ENCODE measurements around the gene SPACA7.

SPACA7 gene

DNA sequence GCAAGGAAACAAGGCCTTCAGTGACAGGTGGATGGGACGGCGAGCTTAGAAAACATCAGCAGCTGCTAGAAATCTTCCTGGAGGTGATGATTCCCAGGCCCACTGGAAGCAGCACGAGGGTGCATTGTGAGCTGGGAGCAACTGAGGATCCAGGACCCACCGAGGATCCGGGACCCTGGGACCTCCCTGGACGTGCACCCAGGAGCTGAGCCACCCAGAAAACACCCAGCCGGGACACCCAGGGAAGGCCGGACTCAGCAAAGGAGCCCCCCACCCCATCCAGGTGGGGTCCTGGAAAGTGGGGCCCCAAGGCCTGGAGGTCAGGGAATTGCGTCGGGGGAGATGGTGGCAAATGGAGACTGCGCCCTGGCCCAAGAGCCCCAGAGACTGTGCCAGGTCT is 22.3 kb upstream of the SPACA7 start:
- H3K36me3 ChIP-seq (ENCODE audit: insufficient read depth, low read length): no peaks in the 10 kb centered on the region
- no peaks in the 10 kb centered on the region for H3K4me1 ChIP-seq (ENCODE audit: insufficient read depth, low read length)
- H3K27me3 ChIP-seq (ENCODE audit: control insufficient read depth in 1 of 2, insufficient read depth in 2 of 2, low read length in 2 of 2): no peaks in the 10 kb centered on the region
- H3K27ac ChIP-seq (ENCODE audit: low read depth, low read length): no peak overlapping the region
- H3K4me3 ChIP-seq (ENCODE audit: low read depth in 1 of 2, low read length in 2 of 2): no peak overlapping the region
- no peak overlapping the region for H3K9ac ChIP-seq (ENCODE audit: low read length)
- no peaks in the 10 kb centered on the region for H3K9me3 ChIP-seq (ENCODE audit: low read length)

GRCh38 chr13:112354330-112355273 is 21.6 kb upstream of the SPACA7 start:
- Histone ChIP-seq H3K9ac (ENCODE audit: low read length) (no peak overlapping the region), H3K27me3 (ENCODE audit: control insufficient read depth in 1 of 2, insufficient read depth in 2 of 2, low read length in 2 of 2) (no peaks in the 10 kb centered on the region), H3K36me3 (ENCODE audit: insufficient read depth, low read length) (no peaks in the 10 kb centered on the region), H3K4me1 (ENCODE audit: insufficient read depth, low read length) (no peaks in the 10 kb centered on the region), H3K4me3 (ENCODE audit: low read depth in 1 of 2, low read length in 2 of 2) (no peak overlapping the region), H3K27ac (ENCODE audit: low read depth, low read length) (no peak overlapping the region), H3K9me3 (ENCODE audit: low read length) (no peaks in the 10 kb centered on the region)

DNA sequence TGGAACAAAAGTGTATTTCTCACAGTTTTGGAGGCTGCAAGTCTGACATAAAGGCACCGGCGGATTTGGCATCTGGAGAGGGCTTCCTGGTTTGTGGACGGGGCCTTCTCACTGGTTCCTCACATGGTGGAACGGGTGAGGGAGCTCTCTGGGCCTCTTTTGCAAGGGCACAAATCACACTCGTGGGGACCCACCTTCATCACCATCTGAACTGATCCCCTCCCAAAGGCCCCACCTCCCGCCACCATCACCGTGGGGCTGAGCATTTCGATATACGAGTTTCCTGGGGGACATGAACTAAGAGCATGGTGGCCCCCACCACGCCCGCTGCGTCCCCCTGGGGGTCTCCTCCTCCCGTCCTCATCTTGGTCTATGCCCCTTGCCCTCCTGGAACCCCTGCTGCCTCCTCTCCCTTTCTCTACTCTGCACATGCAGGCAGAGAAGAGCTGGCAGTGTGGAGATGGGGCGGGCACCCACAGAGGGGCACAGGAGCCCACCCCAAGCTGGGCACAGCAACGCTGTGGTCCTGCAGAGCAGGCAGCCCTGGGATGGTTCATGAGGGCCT is 20.8 kb upstream of the SPACA7 start:
- no peaks in the 10 kb centered on the region for H3K36me3 ChIP-seq (ENCODE audit: insufficient read depth, low read length)
- H3K4me1 ChIP-seq (ENCODE audit: insufficient read depth, low read length): no peaks in the 10 kb centered on the region
- H3K27me3 ChIP-seq (ENCODE audit: control insufficient read depth in 1 of 2, insufficient read depth in 2 of 2, low read length in 2 of 2): no peaks in the 10 kb centered on the region
- no peak overlapping the region for H3K4me3 ChIP-seq (ENCODE audit: low read depth in 1 of 2, low read length in 2 of 2)
- H3K9me3 ChIP-seq (ENCODE audit: low read length): no peaks in the 10 kb centered on the region
- H3K9ac ChIP-seq (ENCODE audit: low read length): no peak overlapping the region
- H3K27ac ChIP-seq (ENCODE audit: low read depth, low read length): no peak overlapping the region

DNA sequence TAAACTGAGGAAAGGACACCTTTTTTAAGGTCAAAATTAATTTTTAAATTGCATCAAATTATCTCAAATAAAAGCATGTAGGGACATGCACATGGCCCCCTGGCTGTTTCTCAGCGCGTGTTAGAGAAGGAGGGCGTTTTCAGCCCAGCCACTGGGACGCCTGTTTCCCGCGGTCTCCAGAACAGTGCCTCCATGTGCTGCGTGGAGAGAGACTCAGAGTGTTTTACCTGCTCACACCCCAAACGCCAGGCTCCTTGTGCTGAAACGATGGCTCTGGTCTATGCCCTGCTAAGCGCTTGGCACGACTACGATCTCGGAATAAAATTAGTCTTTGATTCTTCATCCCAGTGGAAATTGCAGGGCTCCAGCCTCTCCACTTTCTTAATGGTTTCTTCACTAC is 20.0 kb upstream of the SPACA7 start:
- no peaks in the 10 kb centered on the region for H3K36me3 ChIP-seq (ENCODE audit: insufficient read depth, low read length)
- H3K4me1 ChIP-seq (ENCODE audit: insufficient read depth, low read length): no peaks in the 10 kb centered on the region
- H3K9me3 ChIP-seq (ENCODE audit: low read length): no peaks in the 10 kb centered on the region
- H3K4me3 ChIP-seq (ENCODE audit: low read depth in 1 of 2, low read length in 2 of 2): no peak overlapping the region
- no peak overlapping the region for H3K9ac ChIP-seq (ENCODE audit: low read length)
- no peak overlapping the region for H3K27ac ChIP-seq (ENCODE audit: low read depth, low read length)
- no peaks in the 10 kb centered on the region for H3K27me3 ChIP-seq (ENCODE audit: control insufficient read depth in 1 of 2, insufficient read depth in 2 of 2, low read length in 2 of 2)

GRCh38 chr13:112358156-112358555 is 18.0 kb upstream of the SPACA7 start:
- Histone ChIP-seq H3K4me3 (ENCODE audit: low read depth in 1 of 2, low read length in 2 of 2) (no peak overlapping the region), H3K9ac (ENCODE audit: low read length) (no peak overlapping the region)

GRCh38 chr13:112362021-112362420 is 14.1 kb upstream of the SPACA7 start:
- Histone ChIP-seq H3K4me3 (ENCODE audit: low read depth in 1 of 2, low read length in 2 of 2) (no peak overlapping the region), H3K27ac (ENCODE audit: low read depth, low read length) (no peak overlapping the region), H3K36me3 (ENCODE audit: insufficient read depth, low read length) (no peaks in the 10 kb centered on the region), H3K9me3 (ENCODE audit: low read length) (peaks cover 3% of the 10 kb centered on the region), H3K4me1 (ENCODE audit: insufficient read depth, low read length) (no peaks in the 10 kb centered on the region), H3K27me3 (ENCODE audit: control insufficient read depth in 1 of 2, insufficient read depth in 2 of 2, low read length in 2 of 2) (peaks cover 0 to 13% of the 10 kb centered on the region in 2 donors), H3K9ac (ENCODE audit: low read length) (no peak overlapping the region)

More at GRCh38 chr13:112358156-112358555, 18.0 kb upstream of the SPACA7 start:
- H3K27ac ChIP-seq (ENCODE audit: low read depth, low read length): no peak overlapping the region
- no peaks in the 10 kb centered on the region for H3K9me3 ChIP-seq (ENCODE audit: low read length)
- H3K4me1 ChIP-seq (ENCODE audit: insufficient read depth, low read length): no peaks in the 10 kb centered on the region
- no peaks in the 10 kb centered on the region for H3K27me3 ChIP-seq (ENCODE audit: control insufficient read depth in 1 of 2, insufficient read depth in 2 of 2, low read length in 2 of 2)
- H3K36me3 ChIP-seq (ENCODE audit: insufficient read depth, low read length): no peaks in the 10 kb centered on the region

DNA sequence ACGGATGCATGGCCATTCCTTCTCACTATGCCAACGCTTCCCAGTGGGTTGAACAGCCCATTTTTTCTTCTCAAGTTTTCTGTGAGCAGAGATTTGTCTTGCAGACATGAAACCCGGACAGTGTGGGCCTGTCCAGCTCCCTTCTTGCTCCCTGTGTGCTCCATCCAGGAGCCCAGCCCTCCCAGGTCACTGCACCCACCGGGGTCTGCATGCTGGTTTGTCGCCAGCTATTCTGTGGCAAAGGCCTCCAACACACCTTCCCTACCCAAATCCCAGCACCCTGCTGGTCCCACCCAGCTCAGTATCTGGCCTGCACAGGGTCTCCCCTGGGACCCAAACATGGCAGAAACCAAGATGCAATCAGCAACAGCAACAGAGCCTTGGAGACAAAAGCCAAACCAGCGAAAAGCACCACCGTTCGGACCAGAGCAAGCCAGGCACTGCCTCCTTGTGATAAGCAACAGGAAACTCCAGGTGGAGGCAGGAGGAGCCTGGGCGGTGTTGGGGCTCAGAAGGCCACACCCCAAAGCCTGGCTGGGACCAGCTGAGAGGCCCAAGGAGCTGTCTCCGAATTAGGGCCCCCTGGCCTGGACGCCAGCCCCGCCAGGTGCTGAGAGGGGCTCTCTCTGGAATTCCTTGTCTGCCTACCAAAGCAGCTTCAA is 12.2 kb upstream of the SPACA7 start:
- H3K9me3 ChIP-seq (ENCODE audit: low read length): peaks cover 4% of the 10 kb centered on the region
- no peak overlapping the region for H3K9ac ChIP-seq (ENCODE audit: low read length)
- no peak overlapping the region for H3K4me3 ChIP-seq (ENCODE audit: low read depth in 1 of 2, low read length in 2 of 2)
- H3K36me3 ChIP-seq (ENCODE audit: insufficient read depth, low read length): no peaks in the 10 kb centered on the region
- peaks cover 0 to 13% of the 10 kb centered on the region in 2 donors for H3K27me3 ChIP-seq (ENCODE audit: control insufficient read depth in 1 of 2, insufficient read depth in 2 of 2, low read length in 2 of 2)
- H3K4me1 ChIP-seq (ENCODE audit: insufficient read depth, low read length): no peaks in the 10 kb centered on the region
- no peak overlapping the region for H3K27ac ChIP-seq (ENCODE audit: low read depth, low read length)

DNA sequence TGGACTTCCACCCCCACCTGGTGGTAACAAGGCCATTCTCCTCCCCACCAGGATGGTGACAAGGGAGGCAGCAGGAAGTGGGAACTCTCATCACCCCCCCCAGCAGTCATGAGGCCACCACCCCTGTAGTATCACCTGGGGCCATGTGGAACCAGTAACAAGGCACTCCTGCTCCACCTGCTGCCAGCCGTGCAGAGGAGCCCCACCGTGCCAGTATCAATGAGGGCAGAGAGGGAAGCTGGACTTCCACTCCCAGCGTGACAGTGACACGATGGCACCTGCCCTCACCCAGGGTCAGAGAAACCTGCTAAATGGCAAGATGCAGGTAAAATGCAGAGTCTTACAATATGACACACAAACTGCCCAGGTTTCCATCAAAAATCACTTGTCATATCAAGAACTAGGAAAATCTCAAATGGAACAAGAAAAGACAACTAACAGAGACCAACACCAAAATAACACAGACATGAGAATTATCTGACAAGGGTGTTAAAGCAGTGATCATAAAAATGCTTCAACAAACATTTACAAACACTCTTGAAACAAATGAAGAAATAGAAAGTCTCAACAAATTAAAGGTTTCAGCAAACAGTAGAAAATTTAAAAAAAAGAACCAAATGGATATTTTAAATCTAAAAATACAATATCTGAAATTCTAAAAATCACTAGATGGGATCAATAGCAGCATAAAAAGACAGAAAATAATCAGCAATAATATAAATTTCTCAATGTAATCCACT is 9.1 kb upstream of the SPACA7 start:
- Histone ChIP-seq H3K27ac (ENCODE audit: low read depth, low read length) (no peak overlapping the region), H3K9ac (ENCODE audit: low read length) (no peak overlapping the region), H3K4me3 (ENCODE audit: low read depth in 1 of 2, low read length in 2 of 2) (no peak overlapping the region), H3K9me3 (ENCODE audit: low read length) (peaks cover 4% of the 10 kb centered on the region), H3K36me3 (ENCODE audit: insufficient read depth, low read length) (no peaks in the 10 kb centered on the region), H3K4me1 (ENCODE audit: insufficient read depth, low read length) (no peaks in the 10 kb centered on the region), H3K27me3 (ENCODE audit: control insufficient read depth in 1 of 2, insufficient read depth in 2 of 2, low read length in 2 of 2) (peaks cover 0 to 13% of the 10 kb centered on the region in 2 donors)

GRCh38 chr13:112368883-112369282 is 7.3 kb upstream of the SPACA7 start:
- Histone ChIP-seq H3K27me3 (ENCODE audit: control insufficient read depth in 1 of 2, insufficient read depth in 2 of 2, low read length in 2 of 2) (peaks cover 0 to 13% of the 10 kb centered on the region in 2 donors), H3K9ac (ENCODE audit: low read length) (no peak overlapping the region), H3K9me3 (ENCODE audit: low read length) (peaks cover 4% of the 10 kb centered on the region), H3K27ac (ENCODE audit: low read depth, low read length) (no peak overlapping the region), H3K4me1 (ENCODE audit: insufficient read depth, low read length) (no peaks in the 10 kb centered on the region), H3K4me3 (ENCODE audit: low read depth in 1 of 2, low read length in 2 of 2) (no peak overlapping the region), H3K36me3 (ENCODE audit: insufficient read depth, low read length) (no peaks in the 10 kb centered on the region)

DNA sequence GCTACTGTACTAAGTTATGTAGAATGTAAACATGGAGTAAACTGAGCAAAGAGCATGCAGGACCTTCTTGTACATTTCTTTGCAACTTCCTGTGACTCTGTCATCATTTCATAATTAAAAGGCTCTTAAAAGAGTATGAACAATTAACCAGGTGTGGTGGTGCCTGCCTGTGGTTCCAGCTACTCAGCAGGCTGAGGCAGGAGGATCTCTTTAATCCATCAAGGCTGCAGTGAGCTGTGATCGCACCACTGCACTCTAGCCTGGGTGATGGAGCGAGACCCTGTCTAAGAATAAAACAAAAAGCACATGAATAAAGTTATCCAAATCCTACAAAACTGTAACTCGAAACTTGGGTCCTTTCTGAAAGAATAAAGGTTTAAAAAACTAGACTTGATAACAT is 5.8 kb upstream of the SPACA7 start:
- Histone ChIP-seq H3K4me3 (ENCODE audit: low read depth in 1 of 2, low read length in 2 of 2) (no peak overlapping the region), H3K9ac (ENCODE audit: low read length) (no peak overlapping the region), H3K27me3 (ENCODE audit: control insufficient read depth in 1 of 2, insufficient read depth in 2 of 2, low read length in 2 of 2) (peaks cover 0 to 6% of the 10 kb centered on the region in 2 donors), H3K36me3 (ENCODE audit: insufficient read depth, low read length) (no peaks in the 10 kb centered on the region), H3K9me3 (ENCODE audit: low read length) (peaks cover 4% of the 10 kb centered on the region), H3K4me1 (ENCODE audit: insufficient read depth, low read length) (no peaks in the 10 kb centered on the region), H3K27ac (ENCODE audit: low read depth, low read length) (no peak overlapping the region)

DNA sequence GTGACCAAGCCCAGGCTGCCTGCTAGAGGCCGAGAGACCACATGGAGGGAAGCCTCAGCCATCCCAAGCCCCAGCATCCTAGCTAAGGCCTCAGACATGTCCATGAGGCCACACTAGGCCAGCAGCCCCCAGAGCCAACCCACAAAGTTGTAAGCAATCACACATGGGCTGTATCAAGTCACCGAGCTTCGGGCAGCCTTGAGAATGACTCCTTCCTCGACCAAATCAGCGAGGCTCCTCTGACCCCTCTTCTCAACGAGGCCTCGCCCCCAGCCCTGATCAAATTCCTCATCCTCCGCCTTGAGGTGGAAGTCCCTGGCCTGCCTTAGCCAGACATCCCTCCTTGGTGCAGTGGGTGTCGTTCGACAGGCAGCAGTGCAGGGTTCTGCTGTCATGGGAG is 1.9 kb upstream of the SPACA7 start:
- Histone ChIP-seq H3K36me3 (ENCODE audit: insufficient read depth, low read length) (no peaks in the 10 kb centered on the region), H3K27me3 (ENCODE audit: control insufficient read depth in 1 of 2, insufficient read depth in 2 of 2, low read length in 2 of 2) (no peaks in the 10 kb centered on the region)

More for the DNA sequence above, 1.9 kb upstream of the SPACA7 start:
- H3K9ac ChIP-seq (ENCODE audit: low read length): no peak overlapping the region
- no peak overlapping the region for H3K4me3 ChIP-seq (ENCODE audit: low read depth in 1 of 2, low read length in 2 of 2)
- no peaks in the 10 kb centered on the region for H3K4me1 ChIP-seq (ENCODE audit: insufficient read depth, low read length)
- H3K27ac ChIP-seq (ENCODE audit: low read depth, low read length): no peak overlapping the region
- no peaks in the 10 kb centered on the region for H3K9me3 ChIP-seq (ENCODE audit: low read length)

All from muscle layer of colon (tissue), 2 donors.